GM19351 (cell line): ENCODE results near the gene PMFBP1.

Experiments
- ATAC-seq: cut with Tn5 transposase; IDR thresholded peaks from one replicate; pipeline ENCODE4 v1.9.1; 2021; ENCODE audit warnings: mild to moderate bottlenecking, moderate library complexity; ENCODE audit not compliant: unreplicated experiment

PMFBP1 gene, protein sequence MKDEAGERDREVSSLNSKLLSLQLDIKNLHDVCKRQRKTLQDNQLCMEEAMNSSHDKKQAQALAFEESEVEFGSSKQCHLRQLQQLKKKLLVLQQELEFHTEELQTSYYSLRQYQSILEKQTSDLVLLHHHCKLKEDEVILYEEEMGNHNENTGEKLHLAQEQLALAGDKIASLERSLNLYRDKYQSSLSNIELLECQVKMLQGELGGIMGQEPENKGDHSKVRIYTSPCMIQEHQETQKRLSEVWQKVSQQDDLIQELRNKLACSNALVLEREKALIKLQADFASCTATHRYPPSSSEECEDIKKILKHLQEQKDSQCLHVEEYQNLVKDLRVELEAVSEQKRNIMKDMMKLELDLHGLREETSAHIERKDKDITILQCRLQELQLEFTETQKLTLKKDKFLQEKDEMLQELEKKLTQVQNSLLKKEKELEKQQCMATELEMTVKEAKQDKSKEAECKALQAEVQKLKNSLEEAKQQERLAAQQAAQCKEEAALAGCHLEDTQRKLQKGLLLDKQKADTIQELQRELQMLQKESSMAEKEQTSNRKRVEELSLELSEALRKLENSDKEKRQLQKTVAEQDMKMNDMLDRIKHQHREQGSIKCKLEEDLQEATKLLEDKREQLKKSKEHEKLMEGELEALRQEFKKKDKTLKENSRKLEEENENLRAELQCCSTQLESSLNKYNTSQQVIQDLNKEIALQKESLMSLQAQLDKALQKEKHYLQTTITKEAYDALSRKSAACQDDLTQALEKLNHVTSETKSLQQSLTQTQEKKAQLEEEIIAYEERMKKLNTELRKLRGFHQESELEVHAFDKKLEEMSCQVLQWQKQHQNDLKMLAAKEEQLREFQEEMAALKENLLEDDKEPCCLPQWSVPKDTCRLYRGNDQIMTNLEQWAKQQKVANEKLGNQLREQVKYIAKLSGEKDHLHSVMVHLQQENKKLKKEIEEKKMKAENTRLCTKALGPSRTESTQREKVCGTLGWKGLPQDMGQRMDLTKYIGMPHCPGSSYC

GRCh38 chr16:72172105-72173034 lies at the start of gene PMFBP1:
TSS of gene PMFBP1 (minus strand) at chr16:72172155. CDS start at chr16:72171208, 947 bp downstream.
- peak; percentile 98 for ATAC-seq

DNA sequence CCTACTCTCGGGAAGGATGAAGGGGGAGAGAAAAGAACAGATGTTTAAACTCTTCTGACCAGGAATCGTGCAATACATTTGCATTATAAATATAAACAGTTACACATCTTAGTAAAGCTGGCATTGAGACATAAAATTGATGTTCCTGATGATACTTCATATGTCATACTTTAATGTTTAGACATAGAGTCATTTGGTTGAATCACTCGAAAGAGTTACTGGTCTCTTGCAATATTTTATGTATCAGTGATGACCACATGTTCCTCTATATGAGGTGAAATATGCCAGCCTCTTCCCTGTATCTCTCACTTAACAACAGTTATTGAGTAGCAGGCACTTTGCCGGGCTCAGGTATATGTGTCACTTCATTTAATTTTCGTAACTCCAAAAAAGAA lies 49.7 kb upstream of the PMFBP1 start:
- ATAC-seq, result no peak

DNA sequence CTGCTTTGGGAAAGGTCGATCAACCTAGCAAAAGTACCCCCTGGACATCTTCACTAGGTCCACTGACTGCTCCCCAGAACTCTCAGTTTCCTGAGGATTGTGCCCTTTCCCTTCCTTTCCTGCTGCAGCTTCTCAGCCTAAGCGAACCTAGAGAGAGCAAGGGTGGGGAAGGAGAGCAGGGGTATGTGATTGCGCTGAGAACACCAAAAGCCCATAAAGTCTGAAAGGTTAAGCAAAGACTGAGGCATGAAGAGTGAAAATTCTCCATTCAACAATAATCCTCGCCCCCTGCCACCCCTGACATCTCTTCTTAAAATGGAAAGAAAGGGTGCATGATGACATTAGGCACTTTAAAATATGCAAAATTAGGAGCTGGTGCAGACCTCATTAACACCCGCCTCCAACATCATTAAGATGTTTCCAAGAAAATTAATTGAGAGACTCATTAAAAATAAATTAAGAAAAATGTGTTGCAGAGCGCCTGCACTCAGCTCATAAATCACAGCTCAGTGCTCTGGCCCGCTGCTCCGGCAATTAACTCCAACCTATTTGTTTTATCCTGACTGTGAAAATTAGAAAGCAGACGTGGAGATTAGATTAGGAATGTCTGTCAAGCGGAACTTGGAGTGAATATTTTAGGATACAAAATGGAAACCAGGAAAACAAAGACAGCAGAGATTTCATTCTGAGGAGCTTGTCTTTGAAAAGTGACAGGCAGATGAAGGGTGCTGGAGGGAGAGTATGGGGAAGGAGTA lies 49.1 kb upstream of the PMFBP1 start:
- ATAC-seq, result no peak

DNA sequence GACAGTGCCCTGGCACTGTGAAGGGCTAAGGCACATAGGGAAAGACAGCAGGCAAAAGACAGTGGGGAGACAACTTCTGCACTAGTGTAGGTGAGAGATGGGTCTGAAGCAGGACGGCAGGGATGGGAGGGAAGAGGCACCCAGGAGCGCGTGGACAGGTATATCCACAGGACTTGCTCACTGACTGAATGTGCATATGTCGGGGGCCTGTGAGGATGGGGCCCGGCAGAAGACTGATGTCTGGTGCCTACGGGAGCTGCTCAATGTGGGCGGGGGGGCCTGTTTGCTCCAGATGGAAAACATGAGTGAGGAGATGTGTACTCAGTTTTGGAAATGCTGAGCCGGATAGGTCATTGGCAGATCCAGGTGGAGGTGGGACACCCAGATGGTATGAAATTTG lies 47.3 kb upstream of the PMFBP1 start:
- ATAC-seq, result no peak

DNA sequence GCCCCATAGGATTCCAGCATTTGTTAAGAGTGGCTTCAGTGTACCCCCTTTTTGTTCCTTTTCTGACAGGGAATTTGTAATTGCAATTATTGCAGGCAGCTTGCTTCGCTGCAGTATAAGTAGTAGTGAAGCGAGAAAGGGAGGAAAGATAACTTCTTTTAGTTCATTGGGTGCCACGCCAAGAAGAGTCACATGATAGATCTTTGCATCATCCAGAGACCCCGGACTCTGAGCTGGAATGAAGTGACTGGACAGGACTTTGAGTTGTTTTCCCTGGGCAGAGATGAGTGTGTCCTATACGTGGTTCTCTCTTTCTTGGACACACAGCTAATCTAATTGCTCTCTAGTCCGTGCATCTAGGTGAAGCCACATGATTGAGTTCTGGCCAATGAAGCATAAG lies 44.8 kb upstream of the PMFBP1 start:
- ATAC-seq, result no peak

- no peak for ATAC-seq
Measured at GRCh38 chr16:72214821-72215220, 42.9 kb upstream of the PMFBP1 start.

- ATAC-seq, result no peak
Measured at GRCh38 chr16:72211110-72211509, 39.2 kb upstream of the PMFBP1 start.

DNA sequence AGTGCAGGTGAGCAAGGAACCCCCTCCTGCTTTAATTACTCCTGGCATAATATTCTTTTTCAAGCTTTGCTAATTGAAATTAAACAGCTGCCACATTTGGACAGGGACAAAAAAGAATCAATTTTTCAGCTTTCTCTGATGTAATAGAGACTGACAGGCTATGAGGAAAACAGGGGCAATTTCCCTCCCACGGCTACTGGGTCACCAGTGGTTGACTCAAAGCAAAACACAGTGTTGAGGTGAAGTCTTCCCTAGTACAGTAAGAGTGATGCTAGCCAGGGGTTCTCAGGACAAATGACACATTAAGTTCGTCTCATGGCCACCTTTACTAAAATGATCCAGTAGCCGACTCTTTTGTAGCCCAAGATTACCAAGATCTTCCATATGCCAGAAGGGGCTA lies 38.6 kb upstream of the PMFBP1 start:
- peak; percentile 67 for ATAC-seq

GRCh38 chr16:72210072-72210471 lies 38.1 kb upstream of the PMFBP1 start:
- ATAC-seq, result no peak

GRCh38 chr16:72206299-72206698 lies 34.3 kb upstream of the PMFBP1 start:
- ATAC-seq, result no peak

- ATAC-seq, result peak; percentile 91
Measured at GRCh38 chr16:72203401-72203800, 31.4 kb upstream of the PMFBP1 start.

- no peak for ATAC-seq
Measured at GRCh38 chr16:72202014-72202413, 30.1 kb upstream of the PMFBP1 start.

GRCh38 chr16:72201387-72201786 lies 29.4 kb upstream of the PMFBP1 start:
- ATAC-seq, result no peak

DNA sequence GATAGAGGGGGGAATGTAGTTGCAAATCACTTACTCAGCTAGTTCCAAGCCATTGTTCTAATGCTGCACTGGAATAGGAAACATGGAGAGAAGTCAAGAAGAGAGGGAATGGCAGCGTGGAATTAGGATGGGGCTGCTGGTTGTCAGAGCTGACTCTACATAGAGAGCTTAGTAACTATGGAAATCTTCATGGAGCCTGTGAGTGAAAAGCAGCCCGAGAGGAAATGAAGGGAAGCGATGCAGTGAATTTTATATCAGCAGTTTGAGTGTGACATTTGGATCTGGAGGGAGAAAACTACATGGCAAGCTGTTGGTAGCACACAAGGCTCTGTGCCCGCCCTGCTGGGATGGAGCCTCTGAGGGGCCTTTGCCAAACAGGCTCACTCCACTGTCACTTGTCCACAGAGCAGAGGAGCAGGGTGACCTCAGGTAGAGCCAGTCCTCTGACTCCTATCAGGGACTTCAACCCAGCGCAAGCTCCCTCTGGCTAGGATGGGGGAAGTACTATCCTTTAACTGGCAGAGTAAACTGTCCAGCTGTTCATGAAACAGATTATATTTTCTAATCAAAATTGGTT lies 27.9 kb upstream of the PMFBP1 start:
- no peak for ATAC-seq

GRCh38 chr16:72198771-72199201 lies 26.8 kb upstream of the PMFBP1 start:
- no peak for ATAC-seq

DNA sequence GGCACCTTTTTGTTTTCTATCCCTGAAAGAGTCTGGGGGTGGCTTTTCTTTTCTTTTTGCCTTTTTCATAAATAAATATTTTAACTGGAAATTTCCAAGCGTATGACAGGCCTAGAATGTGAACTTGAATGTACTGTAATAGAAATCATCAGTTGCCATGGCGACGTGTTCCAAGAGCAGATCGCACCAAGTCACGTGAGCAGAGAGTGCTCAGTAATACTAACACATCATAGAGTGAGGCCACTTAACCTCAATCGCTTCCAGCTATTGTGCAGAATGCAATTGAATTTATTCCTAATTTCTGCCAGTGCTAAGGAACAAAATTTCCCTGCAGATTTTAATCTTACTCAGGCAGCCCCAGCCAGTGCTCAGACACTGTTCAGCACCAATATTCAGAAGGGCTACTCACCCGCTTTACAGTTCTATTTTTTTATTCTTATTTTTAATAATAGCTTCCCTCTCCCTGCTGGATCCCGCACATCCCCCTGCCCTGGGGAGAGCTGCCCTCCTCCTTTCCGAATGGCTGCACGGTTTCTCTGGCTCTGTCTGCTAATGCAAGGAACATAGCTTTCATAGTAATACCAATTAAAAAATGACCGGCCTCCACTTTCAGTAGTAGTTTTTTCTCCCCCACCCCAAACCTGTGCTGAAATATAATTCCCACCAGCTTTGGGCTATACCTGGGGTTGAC lies 26.2 kb upstream of the PMFBP1 start:
- ATAC-seq, result no peak

DNA sequence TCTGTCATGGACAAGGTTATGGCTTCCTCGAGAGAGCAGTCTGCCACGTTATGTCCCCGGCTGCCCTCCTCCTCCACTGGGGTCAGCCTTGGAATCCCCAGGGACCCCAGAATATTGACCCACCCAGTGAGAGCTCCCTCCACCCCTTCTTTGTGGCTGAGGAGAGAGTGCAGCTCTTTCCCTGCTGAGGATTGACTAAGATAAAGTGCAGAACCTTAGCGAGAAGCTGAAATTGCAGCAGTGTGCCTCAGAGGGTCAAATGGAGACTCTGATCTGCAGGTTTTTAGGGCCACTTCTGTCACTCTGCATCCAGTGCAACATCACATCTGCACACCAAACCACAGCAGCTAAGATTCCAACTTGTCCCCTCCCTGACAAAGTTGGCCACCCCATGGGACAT lies 25.6 kb upstream of the PMFBP1 start:
- no peak for ATAC-seq

GRCh38 chr16:72195609-72196008 lies 23.7 kb upstream of the PMFBP1 start:
- ATAC-seq, result no peak

DNA sequence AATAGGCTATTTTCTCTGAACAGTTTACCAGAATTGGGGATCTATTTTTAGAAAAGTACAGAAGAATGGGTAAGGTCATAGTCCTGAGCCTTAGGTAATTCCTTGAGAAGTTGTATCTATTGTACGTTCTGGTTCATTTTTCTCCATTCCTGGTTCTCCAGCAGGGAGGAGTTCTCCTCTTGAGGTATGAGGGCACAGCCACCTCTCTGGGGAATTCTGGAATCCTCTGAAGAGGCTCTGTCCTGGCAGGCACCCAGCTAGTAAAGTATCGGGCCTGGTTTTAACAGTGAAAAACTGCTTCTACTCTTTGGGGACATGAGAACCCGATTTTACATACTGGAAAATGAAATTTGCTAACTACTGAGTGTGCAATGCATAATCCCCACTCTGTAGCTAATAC lies 19.6 kb upstream of the PMFBP1 start:
- no peak for ATAC-seq
